CD4-positive, alpha-beta T cell treated with Interleukin-10 for 1 hour (primary cell): ENCODE measurements around the gene WDR37.
"Not testable (repeated sequence)": the region's sequence is repeated elsewhere in the genome, so short reads cannot be mapped to it uniquely, and the experiment has no call there.

Experiments used
- DNase-seq: peaks from one replicate; pipeline ENCODE4 v3.0.0-alpha.2; 2020

WDR37 gene

DNA sequence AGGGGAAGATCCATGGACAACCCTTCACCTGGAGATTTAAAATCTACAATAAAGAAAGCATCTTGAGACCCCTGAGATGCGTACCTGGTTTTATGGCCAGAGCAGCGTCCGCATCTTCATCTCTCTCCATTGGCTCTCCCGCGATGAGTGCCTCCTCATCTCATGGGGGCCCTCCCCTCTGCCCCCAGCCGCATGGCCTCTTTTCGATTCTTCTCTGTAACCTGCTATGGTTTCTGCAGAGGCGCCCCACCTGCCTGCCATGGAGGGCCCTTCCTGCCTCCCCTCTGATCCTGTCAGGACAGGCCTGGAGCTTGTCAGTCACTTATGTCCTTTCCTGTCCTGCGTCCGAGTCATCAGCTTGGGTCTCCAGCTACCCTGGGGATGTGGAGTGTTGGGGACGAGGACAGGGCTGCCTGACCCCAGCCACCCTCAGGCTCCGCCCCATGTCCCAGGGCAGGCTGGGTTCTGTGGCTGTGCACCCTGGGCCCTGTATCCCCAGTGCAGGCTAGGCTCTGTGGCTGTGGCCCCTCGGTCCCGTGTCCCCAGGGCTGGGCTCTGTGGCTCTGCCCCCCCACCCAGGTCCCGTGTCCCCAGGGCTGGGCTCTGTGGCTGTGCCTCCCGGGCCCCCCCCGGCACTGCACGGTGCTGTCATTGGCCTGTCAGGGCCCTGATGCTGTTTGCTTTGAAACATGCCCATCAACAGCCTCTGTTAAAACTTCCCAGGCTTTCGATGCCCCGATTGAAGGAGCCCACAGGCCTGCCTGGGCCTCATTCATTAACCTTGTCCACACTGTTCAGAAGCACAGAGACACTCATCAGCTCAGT lies 99.8 kb downstream of the WDR37 start:
- no peak for DNase-seq

DNA sequence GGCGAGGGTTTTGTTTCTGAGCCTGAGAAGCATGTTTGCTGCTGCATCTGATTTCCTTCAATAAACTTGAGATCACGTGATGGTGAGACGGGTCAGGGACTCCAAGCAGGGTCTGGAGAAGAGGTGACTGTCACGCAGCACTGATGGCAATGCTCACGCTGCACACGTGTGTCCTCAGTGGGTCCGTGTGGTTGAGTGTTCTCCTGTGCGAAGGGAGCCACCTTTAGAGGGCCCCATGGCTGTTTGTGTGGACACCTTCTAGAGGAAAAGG lies 100.4 kb downstream of the WDR37 start:
- DNase-seq, result no peak

DNA sequence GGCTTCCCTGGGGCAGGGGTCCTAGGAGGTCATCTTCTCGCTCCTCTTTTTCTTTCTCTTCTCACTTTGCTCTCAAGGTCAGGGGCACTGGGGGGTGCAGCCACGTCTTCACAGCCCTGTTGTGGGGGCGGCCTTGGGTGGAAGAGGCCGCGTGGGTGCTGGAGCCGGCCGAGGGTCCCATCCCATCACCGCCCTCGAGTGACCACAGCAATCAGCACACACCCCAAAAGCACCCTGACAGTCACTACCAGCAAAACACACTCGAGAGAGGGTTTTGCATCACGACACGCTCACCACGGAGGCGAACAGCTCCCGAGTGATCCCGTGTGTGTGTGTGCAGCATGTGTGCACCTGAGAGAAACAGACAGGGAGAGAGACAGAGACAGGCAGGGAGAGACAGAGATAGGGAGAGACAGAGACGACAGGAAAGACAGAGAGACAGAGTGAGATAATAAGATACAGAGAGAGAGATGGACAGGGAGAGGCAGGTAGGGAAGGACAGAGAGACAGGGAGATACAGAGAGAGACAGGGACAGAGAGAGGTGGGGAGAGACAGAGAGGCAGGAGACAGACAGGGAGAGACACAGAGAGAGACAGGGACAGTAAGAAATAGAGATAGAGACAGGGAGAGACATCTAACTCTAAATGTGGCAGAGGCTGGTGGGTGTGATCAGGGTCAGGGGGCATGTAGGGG lies 100.9 kb downstream of the WDR37 start:
- no peak for DNase-seq

- DNase-seq, result no peak
These were observed 101.4 kb downstream of the WDR37 start for GRCh38 chr10:1157615-1157933.

DNA sequence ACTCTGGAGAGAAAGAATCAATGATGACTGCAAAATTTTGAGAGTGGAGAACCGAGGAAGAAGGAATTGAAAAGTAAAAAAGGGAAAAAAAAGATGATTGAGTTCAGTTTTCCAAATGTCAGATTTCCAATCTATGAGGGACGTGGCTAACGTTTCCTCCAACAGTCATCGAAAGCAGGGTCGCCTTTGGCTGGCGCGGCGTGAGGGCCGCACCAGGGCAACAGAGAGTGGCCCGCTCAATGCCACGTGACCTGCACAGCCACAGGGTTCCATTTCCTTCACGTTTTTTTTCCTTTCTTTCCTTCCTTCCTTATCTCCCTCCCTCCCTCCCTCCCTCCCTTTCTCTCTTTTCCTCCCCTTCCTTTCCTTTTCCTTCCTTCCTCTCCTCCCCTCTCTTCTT lies 101.9 kb downstream of the WDR37 start:
- DNase-seq, result no peak

DNA sequence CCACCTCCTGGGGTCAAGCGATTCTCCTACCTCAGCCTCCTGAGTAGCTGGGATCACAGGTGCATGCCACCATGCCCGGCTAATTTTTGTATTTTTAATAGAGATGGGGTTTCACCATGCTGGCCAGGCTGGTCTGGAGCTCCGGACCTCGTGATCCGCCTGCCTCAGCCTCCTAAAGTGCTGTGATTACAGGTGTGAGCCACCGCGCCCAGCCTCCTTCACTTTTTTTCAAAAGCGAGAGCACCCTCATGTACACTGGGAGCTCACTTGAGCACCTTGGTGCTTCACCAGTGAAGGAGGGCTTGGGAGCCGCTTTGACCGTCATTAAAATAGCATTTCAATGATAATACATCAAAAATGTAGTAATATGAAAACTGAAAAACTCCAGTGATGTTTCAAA lies 102.4 kb downstream of the WDR37 start:
- not testable (repeated sequence) for DNase-seq

DNA sequence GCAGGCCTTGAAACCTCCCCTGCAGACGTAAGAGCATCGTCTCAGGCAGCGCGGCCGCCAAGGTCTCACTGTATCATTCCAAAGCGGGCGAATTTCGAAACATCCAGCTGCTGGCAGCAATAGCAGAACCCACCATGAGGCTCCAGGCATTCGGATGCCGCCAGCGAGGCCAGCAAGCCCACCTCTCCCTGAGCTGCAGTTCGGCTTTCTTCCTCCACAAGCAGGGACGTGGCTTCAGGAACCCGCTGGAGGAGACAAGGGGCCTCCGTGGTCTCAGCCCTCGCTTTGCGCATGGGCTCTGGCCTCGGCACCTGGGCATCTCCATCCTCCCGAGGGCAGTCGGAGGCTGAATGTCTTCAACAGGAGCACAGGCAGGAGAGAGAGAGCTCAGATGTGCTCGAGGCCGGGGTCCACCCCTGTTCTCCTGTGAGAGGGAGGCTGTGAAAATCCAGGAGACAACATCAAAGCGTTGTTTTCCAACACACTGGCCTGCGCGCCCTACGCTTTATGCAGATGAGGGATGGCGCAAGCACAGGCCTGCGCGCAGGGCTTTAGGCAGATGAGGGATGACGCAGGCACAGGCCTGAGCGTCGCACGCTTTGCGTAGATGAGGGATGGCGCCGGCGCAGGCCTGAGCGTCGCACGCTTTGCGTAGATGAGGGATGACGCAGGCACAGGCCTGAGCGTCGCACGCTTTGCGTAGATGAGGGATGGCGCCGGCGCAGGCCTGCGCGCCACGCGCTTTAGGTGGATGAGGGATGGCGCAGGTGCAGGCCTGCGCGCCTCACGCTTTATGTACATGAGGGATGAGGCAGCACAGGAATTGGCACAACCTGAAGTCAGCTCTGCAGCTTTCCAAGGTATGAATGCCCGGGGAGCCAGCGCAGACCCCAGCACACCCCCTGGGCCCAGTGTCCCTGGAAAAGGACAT lies 103.2 kb downstream of the WDR37 start:
- peak; percentile 3 for DNase-seq

- DNase-seq, result no peak
These were observed 104.6 kb downstream of the WDR37 start for GRCh38 chr10:1160561-1161314.

DNA sequence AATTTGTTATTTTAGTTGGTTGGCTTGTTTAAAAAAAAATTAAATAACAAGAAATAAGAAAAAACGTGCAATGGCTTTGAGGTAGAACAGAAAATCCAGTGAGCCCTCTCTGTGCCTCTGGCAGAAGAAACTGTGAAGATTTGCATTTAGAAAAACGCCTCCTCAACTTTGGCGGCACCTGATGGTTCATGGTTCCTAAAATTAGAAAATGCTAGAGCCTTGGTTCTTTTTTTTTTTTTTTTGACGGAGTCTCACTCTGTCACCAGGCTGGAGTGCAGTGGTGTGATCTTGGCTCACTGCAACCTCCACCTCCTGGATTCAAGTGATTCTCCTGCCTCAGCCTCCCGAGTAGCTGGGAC lies 105.1 kb downstream of the WDR37 start:
- DNase-seq, result not testable (repeated sequence)

GRCh38 chr10:1162481-1163203 lies 106.5 kb downstream of the WDR37 start:
- no peak for DNase-seq

GRCh38 chr10:1163204-1163660 lies 107.0 kb downstream of the WDR37 start:
- no peak for DNase-seq

GRCh38 chr10:1163831-1164230 lies 107.6 kb downstream of the WDR37 start:
- no peak for DNase-seq

DNA sequence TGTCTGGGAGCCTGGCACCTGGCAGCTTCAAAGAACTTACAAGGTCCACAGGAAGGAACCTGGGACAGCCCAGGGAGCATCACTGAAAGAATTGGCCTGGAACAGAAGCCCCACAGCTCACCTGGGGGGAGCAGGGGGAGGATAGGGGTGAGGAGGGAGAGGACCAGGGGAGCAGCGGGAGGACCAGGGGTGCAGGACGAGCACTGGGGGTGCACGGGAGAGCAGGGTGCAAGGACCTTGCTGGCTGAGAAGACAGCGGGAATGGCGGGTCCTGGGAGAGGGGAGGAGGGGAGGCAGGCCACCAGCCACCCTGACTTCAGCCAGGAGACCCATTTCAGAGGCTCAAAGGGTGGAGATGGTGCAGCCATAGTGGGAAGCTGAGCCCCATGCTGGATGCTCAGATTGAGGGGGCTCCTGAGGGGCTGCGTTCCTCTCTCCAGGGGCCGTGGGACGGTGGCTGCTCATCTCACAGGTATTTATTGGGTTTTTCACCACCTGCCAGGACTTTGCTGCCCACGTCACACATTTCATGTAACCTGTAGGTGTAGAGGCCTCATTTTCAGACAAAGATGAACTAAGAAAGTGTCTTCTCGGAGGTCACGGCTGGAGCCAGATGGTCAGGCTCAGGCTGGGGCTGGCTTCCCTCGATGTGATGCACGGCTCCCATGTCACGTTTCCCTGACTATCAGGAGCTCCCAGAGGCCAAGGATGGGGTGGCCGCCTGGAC lies 110.1 kb downstream of the WDR37 start:
- DNase-seq, result no peak

GRCh38 chr10:1166828-1167275 lies 110.7 kb downstream of the WDR37 start:
- DNase-seq, result no peak

GRCh38 chr10:1168763-1169162 lies 112.6 kb downstream of the WDR37 start:
- DNase-seq, result no peak

DNA sequence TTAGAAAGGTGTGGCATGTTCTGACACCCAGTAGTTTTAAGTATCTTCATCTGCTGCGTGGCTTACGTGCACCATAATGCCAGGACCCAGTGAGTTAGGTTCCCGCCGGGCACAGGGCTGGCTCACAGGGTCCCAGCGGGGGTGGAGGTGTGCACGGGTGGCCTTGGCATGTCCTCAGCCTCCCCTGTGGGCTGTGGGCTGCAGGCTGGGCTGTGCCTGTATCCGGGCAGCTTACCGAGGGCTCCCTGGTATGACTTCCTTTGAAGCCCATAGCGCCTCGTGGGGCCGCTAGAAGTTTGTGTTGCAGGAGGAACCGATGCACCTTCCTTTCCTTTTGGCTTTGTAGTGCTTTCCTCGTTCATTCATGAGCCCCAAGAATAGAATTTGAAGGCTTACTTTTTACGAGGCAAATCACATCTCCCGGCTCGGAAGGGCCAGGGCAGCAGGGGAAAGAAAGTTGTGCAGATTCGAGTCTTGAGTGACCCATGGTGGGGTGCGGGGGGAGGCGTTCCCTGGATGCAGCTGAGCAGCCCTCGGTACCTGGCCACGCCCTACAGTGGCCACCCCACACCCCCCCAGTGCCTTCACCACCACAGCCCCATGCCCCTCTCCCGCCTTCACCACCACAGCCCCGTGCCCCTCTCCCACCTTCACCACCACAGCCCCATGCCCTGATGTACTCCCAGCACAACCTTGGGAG lies 113.2 kb downstream of the WDR37 start:
- DNase-seq, result no peak

DNA sequence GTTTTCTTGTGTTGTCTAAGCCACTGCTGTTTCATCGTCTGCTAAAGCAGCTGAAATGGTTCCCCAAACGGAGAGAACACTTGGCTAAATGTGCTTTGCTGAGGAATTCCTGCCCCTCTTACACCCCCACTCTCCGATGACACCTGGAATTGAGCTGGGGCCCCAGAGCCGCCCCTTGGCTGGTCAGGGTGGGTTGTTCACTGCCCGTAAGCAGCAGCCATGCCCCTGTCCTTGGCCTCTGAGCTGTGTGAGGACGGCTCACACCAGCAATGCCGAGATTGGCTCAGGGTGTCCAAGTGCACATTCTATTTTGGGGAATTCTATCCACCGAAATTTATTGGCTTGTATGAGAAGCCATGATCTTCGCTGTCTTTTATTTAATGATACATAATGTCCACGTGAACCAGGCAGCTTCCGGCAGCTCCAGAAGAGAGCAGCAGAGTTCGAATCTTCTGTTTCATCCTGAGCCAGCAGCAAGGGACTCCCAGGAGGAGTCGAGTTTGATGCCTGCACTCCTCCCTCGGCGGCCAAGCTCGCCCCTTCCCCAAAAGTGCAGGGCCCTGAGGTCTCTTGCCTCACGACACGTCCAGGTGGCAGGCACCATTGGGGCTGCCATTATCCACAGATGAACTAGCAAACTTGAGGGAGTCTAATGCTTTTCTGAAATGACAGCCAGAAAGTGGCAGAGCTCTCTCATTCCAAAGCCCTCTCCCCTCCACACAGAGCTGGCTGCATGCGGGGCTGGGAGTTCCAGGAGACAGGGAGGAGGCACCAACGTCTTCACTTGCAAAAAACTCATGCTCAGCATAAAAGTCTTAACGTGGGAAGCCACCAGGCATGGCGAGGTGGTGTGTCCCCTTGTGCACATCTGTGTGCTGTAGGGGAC lies 114.0 kb downstream of the WDR37 start:
- DNase-seq, result no peak

- DNase-seq, result no peak
These were observed 114.6 kb downstream of the WDR37 start for GRCh38 chr10:1170867-1171180.

DNA sequence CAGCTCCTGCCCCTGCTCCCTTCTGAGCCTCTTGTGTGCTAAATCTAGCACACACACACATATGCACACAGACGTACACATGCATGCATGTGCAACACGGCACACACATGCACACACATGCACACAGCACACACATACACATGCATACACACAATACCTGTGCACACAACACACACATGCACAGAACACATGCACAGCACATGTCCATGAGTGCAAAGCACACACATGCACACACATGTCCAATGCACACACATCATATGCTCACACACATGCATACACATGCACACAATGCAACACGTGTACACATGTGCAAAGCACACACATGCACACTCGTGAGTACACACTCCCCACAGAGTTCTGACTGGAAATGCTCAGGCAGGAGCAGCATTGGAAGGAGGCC lies 115.0 kb downstream of the WDR37 start:
- no peak for DNase-seq

- no peak for DNase-seq
These were observed 115.4 kb downstream of the WDR37 start for GRCh38 chr10:1171586-1171985.
